Cardiac fibroblast (primary cell): Measurements from ENCODE around the gene MMP25.

Source experiments
- DNase-seq, 2 donors: peaks; one replicate each; pipeline versions ENCODE4 v3.0.0 to v3.0.0-alpha.2; 2010; ENCODE audit warnings: low read depth in 2 of 2
- H3K4me3 ChIP-seq, 2 donors: replicated peaks in 1 of 2; 1 replicate in 1 of 2; 2 replicates in 1 of 2; pipeline ENCODE4 v1.5.1; 2011; ENCODE audit warnings: low read depth in 2 of 2, low read length in 2 of 2, mild to moderate bottlenecking in 2 of 2, moderate library complexity in 1 of 2
- CTCF ChIP-seq: IDR thresholded peaks from one replicate; pipeline ENCODE4 v1.5.1; 2011; ENCODE audit warnings: low read depth, mild to moderate bottlenecking, low read length, inconsistent platforms

The MMP25 gene

DNA sequence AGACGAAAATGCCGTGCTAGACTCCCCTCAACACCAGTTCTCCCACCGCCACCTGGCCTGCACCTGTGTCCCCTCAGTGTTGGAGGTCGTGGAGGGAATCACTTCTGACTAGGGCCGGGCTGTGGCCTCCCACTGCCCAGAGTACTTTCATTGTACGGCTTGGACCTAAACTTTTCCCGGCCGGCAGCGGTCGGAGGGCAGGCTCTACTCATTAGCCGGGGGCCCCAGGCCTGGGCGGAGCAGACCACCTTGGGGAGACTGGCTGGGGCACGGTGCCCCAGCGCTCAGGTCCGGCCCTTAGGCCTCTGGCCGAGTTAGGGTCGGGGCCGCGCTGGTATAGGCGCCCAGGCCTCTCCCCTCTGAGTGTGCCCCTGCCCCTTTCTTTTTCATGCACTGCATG is 29.0 kb upstream of the MMP25 start:
- no peak for DNase-seq
- no peak for TF ChIP-seq CTCF
- H3K4me3 ChIP-seq = no peak overlapping the region

GRCh38 chr16:3017794-3018506 is 28.4 kb upstream of the MMP25 start, which contains the start of gene CLDN6:
Gene CLDN6 (minus strand): TSS chr16:3018183. CDS start chr16:3016021, 2,162 bp downstream.
- H3K4me3 ChIP-seq = no peak within 1 kb of the TSS
- no peak for DNase-seq

DNA sequence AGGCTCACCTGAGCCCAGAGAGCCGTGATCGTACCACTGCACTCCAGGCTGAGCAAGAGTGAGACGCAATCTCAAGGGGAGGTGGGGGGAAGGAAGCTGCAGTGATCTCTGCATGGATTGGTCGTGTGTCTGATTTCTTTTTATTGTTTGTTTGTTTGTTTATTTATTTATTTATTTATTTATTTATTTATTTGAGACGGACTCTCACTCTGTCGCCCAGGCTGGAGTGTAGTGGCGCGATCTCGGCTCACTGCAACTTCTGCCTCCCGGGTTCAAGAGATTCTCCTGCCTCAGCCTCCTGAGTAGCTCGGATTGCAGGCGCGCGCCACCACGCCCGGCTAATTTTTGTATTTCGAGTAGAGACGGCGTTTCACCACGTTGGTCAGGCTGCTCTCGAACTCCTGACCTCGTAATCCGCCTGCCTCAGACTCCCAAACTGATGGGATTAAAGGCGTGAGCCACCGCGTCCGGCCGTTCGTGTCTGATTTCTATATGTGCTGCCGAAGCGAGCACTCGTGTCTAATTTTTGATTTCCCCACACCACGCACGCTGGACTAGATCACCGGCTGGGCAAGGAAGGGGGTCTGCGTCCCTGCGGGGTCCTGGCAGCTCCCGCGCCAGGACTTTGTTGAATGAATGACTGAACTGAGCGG is 26.6 kb upstream of the MMP25 start:
- DNase-seq = no peak
- TF ChIP-seq CTCF = no peak
- H3K4me3 ChIP-seq = peak overlapping the region; percentile 36 to 74

More at GRCh38 chr16:3017794-3018506, 28.4 kb upstream of the MMP25 start, which contains the start of gene CLDN6:
- peak; percentile 23 for TF ChIP-seq CTCF

GRCh38 chr16:3020247-3020603 is 26.1 kb upstream of the MMP25 start, which contains the start of gene TNFRSF12A:
Gene TNFRSF12A (plus strand): TSS chr16:3020368. CDS start chr16:3020398, 30 bp downstream.
- H3K4me3 ChIP-seq = peak within 1 kb of the TSS; percentile 74 to 77
- peak; percentile 79 to 80 for DNase-seq
- TF ChIP-seq CTCF = no peak

- no peak for TF ChIP-seq CTCF
- peak; percentile 89 to 95 for DNase-seq
- peak overlapping the region; percentile 74 to 77 for H3K4me3 ChIP-seq
These were observed 25.5 kb upstream of the MMP25 start for GRCh38 chr16:3020604-3021448.

- peak; percentile 36 for TF ChIP-seq CTCF
- peak overlapping the region; percentile 74 to 77 for H3K4me3 ChIP-seq
- peak; percentile 85 to 97 for DNase-seq
These were observed 24.7 kb upstream of the MMP25 start for GRCh38 chr16:3021449-3022207.
